Suprapubic skin (tissue), 4 donors: ENCODE measurements around the gene CACNA1H.
"Not testable (repeated sequence)": the region's sequence is repeated elsewhere in the genome, so short reads cannot be mapped to it uniquely, and the experiment has no call there.

ENCODE experiments used
- CTCF ChIP-seq, 2 donors: fragments of 200-600 bp in 1 of 2; fragments of 450-650 bp in 1 of 2; sonication (generic) in 1 of 2; IDR thresholded peaks; one replicate each; pipeline ENCODE4 v1.5.1; 2016 to 2019; ENCODE audit warnings: antibody characterized with exemption in 2 of 2, mild to moderate bottlenecking in 1 of 2, moderate library complexity in 1 of 2
- EP300 ChIP-seq: sonication (generic); formaldehyde crosslinking; IDR thresholded peaks from one replicate; pipeline ENCODE4 v1.6.1; 2017; ENCODE audit warnings: antibody characterized with exemption
- POLR2A ChIP-seq, 2 donors: fragments of 450-650 bp; IDR thresholded peaks; one replicate each; pipeline ENCODE4 v1.6.1; 2017; ENCODE audit warnings: antibody characterized with exemption in 2 of 2, mild to moderate bottlenecking in 2 of 2, moderate library complexity in 2 of 2
- POLR2AphosphoS5 ChIP-seq, 3 donors: sonication (generic); formaldehyde crosslinking; IDR thresholded peaks; one replicate each; pipeline ENCODE4 v1.6.1; 2017; ENCODE audit warnings: antibody characterized with exemption in 3 of 3

- not testable (repeated sequence) for TF ChIP-seq CTCF (IDR thresholded peaks at IDR 0.05); POLR2A (IDR thresholded peaks at IDR 0.05); EP300; POLR2AphosphoS5 (IDR thresholded peaks at IDR 0.05)
Observed at GRCh38 chr16:1198671-1199346, 45.9 kb downstream of the CACNA1H start.
